Hippocampal formation (tissue), 2 donors: ENCODE measurements around the gene PCNX3.

Experiments used
- DNase-seq, 2 donors: peaks; one replicate each; lab custom pipeline; 2025; lab: John Stamatoyannopoulos, UW

The PCNX3 gene

DNA sequence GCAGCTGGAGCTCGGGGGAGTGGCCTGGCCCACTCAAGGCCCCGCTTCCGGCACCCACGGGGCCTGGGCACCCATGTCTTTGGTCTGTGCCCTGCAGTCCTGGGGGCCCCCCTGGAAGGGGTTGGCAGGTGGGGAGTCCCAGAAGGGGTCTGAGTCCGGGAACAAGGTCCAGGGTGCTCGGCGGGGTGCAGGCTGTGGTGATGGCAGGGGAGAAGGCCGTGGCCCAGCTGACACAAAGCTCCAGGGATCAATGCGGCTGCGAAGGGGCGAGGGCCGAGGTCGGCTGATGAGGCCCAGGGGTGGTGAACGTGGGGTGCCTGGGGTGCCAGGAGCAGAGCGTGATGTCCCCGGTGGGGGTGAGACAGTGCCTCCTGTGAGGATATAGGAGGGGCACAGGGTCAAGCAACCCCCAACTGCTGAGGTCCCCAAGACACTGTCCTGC, 17.3 kb upstream of the PCNX3 start:
- DNase-seq, result no peak

- no peak for DNase-seq
Measured at GRCh38 chr11:65599216-65599954, 16.2 kb upstream of the PCNX3 start.

DNA sequence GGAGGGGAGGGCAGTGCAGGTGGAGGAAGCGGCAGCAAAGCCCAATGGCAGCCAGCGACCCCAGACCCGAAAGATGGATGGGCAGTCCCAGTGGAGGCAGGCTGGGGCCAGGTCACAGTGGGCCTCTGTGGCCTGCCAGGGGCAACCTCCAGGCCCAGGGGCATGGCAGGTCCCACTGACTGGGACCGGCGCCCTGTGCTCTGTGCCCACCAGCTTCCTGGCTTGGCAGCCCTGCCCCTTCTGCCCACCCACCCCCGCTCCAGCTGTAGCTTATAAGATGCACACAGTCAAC, 15.7 kb upstream of the PCNX3 start:
- DNase-seq, result no peak

DNA sequence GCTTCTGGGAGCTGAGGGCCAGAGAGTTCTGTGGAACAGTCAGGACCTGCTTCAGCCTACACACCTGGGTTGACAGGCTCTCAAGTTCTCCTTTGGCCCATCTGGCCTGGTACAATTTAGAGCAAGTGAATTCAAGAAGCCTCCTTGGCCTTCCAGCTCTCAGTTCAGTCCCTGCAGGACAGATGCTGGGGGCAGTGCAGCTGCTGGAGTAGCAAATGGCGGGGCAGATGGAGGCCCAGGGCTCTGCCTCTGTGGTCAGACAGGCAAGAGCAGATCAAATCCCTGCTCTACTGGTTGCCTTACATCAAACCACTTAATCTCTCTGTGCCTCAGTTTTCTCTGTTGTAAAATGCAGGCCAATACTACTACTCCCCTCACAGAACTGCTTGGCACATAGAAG, 11.3 kb upstream of the PCNX3 start:
- no peak for DNase-seq

GRCh38 chr11:65606876-65607613, 8.5 kb upstream of the PCNX3 start:
- DNase-seq, result peak; percentile 91 to 92

DNA sequence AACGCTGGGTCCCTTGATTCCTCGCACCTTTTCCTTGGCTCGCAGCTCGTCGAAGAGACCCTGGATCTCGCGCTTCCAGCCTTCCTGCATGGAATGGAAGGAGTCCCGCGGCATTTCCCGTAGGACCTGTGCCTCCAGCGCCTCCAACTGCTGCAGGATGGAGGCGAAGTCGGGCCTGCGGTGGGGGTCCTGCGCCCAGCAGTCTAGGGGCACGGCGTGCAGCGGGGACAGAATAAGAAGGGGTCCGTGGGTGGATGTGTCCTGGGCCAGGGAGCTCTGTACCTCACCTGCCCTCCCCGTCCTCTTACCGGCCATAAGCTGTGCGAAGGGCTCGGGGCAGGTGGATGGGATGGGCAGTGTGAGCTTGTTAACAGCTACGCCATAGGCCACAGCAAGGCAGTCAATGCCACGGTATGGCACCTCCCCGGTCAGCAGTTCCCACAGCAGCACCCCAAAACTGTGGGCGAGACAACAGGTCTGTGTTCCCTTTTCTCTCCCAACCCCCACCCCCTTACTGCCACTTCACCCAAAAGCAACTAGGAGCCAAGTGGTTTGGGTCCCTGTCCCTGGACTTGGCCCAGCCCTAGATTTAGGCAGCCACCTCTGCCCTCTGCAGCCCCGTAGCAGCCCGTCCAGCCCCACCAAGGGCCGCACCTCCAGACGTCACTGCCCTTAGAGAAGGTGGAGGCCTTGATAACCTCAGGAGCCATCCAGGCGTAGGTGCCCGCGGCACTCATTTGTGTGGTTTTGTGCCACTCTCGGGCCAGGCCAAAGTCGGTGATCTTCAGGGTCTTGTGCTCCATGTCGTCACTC, 7.8 kb upstream of the PCNX3 start:
- no peak for DNase-seq

DNA sequence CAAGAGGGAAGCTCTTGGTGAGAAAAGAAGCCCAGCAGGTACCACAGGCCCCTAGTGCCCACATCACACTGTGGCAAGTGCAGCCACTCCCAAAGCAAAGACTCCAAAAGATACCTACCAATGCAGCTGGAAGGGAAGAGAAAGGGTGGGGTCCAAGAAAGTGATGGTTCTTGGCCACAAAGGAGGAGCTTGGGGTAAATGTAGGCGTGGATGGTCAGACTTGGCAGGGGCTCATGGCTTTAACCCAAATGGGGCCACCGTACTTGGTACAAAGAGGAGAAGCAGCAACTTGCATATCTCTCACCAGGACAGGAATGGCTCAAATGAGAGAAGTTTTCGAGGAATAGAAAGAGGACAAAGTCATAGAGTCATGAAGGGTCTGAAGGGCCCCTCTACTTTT, 6.3 kb upstream of the PCNX3 start:
- DNase-seq, result no peak

GRCh38 chr11:65609665-65610064, 5.9 kb upstream of the PCNX3 start:
- no peak for DNase-seq

DNA sequence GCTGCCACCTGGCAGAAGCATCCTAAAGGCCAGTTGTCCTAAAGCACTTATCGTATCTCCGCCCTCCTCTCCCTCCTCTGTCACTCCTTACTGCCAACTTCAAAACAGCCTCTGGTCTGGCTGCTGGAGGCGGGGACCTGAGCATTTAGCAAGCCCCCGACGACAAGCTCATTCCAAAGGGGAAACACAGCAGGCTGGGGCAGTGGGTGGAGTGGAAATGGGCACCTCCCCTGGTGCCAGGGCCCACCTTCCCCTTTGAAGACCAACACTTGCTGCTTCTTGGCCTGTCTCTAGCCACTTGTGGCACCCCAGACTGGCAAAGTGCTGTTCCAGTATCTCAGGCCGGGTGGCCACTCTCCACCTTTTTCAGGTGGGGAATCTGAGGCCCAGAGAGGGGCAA, 5.2 kb upstream of the PCNX3 start:
- DNase-seq, result no peak

DNA sequence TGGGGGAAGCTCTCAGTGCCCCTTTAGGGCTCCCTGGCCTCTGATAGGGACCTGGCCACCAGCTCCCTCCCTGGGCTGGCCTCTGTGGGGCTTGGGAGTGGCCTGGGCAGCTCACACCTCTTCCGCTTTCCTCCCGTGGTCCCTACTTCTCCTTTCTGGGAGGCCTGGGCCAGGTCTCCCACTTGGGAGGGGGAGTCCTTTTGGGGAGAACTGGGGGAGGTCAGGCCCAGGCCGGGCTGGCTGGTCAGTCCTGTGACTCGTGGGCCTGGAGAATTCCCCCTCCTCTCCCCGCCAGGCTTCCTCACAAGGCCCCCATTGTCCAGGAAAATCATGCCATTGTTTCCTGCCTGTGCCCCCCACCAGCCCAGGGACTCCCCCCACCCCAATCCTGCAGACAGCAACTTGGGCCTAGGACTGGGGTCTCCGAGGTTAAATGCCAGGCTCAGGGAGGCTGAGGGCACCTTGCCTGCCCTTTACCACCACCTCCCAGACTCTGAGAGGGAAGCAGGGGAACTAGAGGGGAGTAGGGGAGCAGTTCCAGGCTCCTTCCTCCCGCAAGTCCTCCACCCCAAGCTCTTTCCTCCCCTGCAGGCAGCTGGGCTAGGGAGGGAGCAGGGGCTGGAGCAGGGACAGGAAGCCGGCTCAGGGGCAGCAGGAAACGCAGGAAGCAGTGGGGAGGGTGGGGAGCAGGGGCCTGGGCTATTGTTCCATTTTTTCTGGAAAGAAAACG, 4.4 kb upstream of the PCNX3 start:
- peak; percentile 84 to 85 for DNase-seq

DNA sequence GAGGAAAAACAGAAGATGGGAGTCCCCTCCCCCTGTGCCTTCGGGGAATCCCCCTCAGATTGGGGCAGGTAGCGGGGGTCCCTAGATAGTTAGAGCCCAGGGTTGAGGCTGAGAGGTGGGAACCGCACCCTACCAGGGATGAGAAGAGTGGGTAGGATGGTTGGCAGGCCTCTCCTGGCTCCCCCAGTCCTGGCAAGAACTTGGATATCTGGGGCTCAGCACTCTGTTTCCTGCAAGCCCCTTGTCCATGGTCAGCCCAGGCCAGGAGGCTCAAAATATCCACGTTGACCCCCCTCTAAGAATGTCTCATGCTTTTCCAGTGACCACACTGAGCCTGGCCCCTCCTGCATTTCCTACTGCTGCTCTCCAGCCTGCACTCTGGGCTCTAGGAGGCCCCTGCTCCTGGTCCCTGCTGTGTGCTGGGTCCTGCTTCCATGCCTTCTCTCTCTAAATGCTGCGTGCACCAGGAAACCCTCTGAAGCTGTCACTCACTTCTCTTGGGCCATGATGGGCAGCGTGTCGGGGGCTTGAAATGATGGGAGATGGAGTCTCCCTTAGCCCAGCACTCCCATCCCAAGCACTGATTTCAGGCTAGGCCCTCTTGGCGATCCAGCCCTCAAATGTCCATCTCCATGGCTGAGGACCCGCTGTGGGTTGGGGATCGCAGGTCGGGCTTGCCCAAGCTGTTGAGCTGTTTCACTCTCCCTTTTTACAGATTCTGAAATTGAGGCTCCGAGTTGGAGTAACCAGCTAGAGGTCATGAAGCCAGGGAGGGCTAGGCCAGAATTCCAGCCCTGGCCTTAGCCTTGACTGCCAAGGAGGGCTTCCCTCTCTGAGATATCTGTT, 3.6 kb upstream of the PCNX3 start:
- peak in 1 of 2 donors; percentile 40 for DNase-seq

- DNase-seq, result no peak
Measured at GRCh38 chr11:65612691-65613090, 2.9 kb upstream of the PCNX3 start.

DNA sequence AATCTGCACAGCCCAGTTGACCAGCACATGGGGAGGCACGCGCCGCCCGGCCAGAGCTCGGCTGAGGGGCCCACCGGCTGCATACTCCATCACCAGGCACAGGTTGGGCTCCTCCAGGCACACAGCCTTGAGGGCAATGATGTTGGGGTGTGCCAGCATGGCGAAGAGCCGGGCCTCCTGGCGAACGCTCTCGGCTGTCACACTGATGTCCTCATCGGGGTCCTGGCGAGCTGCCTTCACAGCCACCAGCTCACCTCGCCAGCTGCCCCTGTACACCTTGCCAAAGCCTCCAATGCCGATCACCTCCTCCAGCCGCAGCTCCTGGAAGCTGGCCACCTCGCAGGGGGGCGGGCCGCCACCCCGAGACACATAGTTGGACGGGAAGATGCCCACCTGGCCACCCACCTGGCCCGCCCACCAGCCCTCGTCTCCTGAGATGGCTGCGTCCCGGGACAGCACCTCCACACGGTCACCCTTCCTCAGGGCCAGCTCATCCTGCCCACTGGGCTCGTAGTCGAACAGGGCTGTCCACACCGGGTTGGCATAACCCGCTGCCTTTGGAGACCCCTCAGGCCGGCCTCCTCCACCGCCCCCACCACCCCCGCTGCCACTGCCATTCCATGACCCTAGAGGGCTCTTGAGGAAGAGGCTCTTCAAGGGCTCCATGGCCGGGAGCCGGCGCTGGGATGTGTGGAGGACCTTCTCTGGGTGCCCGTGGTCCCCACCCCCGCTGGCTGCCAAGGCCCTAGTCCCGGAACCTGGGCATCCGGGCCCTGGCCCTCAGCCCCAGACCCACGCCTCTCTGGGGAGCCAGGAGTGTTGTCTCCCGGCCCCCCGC, 2.3 kb upstream of the PCNX3 start:
- DNase-seq, result no peak

DNA sequence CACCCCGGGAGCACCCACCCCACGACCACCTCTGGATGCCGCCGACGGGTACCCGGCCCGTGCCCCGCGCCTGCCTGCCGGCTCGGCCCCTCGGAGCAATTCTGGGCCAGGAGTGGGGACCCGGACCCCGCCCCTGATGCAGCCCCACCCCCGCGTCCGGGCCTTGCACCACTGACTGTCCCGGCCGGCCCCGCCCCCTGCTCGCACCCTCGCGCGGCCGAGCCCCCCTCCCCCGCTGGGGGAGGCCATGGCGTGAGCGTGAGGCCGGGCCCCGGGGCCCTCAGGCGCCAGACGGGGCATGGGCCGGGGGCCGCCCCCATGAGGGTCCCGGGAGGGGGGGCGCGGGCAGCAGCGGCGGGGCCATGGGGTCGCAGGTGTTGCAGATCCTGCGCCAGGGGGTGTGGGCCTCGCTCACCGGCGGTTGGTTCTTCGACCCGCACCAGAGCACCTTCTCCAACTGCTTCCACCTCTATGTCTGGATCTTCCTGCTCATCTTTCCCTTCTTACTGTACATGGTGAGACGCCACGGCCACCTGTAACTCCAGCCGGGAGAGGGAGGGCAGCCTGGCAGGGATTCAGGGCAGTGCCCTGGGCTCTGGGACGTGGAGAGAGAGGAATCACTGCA, 486 bp downstream of the PCNX3 start:
- no peak for DNase-seq

DNA sequence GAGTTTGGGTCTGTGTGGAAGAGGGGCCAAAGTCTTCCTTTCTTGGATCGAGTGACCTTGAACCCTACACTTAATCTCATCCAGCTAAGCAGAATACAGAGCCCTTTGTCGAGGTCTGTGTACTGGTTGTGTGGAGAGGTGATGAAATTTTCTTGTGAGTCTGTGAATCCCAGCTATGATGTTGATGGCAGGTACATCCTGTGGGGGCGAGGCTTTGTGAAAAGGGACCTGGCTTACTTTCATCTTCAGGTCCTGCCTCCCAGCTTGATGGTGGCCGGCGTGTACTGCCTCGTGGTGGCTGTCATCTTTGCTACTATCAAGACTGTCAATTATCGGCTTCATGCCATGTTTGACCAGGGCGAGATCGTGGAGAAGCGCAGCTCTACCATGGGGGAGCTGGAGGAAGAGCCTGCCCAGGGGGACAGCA, 1.0 kb downstream of the PCNX3 start:
- DNase-seq, result no peak

DNA sequence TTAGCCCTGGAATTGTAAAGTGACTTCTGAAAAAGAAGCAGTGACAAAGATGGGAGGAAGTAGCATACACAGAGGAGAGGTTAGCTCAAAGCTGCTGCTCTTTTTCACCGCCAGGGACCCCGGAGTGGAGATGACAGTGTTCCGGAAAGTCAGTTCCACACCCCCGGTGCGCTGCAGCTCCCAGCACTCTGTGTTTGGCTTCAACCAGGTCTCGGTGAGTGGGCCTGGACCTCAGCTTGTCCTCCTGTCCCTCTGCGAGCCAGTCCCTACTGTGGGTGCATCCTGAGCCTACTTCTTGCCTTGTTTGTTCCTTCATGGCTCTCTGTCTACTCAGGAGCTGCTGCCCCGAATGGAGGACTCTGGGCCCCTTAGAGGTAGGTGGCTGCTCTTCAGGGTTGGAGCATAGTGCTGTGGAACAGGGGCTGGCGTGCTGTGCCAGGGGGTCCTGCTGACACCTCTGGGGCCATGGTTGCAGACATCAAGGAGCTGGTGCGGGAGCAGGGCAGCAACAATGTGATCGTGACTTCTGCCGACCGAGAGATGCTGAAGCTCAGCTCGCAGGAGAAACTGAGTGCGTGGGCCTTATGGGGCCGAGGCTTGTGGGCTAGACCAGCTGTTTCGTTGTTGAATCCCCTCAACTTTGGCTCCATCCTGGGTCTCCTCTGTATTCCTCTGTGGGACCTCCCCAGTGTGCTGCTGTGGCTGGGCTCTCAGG, 1.7 kb downstream of the PCNX3 start:
- no peak for DNase-seq

DNA sequence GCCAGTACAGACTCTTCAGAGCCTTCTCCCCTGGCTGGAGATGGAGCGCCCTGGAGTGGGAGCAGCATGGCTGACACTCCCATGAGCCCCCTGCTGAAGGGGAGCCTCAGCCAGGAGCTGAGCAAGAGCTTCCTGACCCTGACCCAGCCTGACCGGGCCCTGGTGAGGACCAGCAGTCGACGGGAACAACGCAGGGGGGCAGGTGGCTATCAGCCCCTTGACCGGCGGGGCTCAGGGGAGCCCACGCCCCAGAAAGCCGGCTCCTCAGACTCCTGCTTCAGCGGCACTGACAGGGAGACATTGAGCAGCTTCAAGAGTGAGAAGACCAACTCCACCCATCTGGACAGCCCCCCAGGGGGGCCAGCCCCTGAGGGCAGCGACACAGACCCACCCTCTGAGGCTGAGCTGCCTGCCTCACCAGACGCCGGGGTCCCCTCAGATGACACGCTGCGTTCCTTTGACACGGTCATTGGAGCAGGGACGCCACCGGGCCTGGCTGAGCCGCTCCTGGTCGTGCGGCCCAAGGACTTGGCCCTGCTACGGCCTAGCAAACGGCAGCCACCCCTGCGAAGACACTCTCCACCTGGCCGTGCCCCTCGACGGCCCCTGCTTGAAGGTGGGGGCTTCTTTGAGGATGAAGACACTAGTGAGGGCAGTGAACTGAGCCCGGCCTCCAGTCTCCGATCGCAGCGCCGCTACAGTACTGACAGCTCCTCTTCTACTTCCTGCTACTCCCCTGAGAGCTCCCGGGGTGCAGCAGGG, 2.6 kb downstream of the PCNX3 start:
- no peak for DNase-seq

- no peak for DNase-seq
Measured at GRCh38 chr11:65618763-65619162, 3.2 kb downstream of the PCNX3 start.
